Small intestine (tissue), 7 donors: Measurements from ENCODE around the gene WNT9B. TPM values are rescaled to one million over a fixed set of nuclear protein-coding genes. Genes with fewer than 3 reads are reported as not detected.
A peak's percentile ranks its signal among the peaks of the same experiment; 100 is the strongest.

ENCODE experiments used
- DNase-seq, 2 donors: peaks; one replicate each; pipeline versions ENCODE4 v3.0.0 to v3.0.0-alpha.2; 2013
- FAIRE-seq: peaks from 2 replicates; lab custom pipeline; 2012; peaks lifted over from hg19 to GRCh38; lab: Jason Lieb, UNC
- H3K27ac ChIP-seq, 3 donors: one replicate each; pipeline ENCODE4 v1.5.1; 2013; ENCODE audit warnings: low read length in 2 of 3, mild to moderate bottlenecking in 2 of 3, control low read depth in 1 of 3, inconsistent platforms in 1 of 3, low read depth in 1 of 3, moderate library complexity in 1 of 3
- H3K27me3 ChIP-seq, 3 donors: one replicate each; pipeline ENCODE4 v1.6.1; 2013; ENCODE audit warnings: low read length in 3 of 3, inconsistent platforms in 1 of 3; ENCODE audit not compliant: control insufficient read depth in 3 of 3, insufficient read depth in 3 of 3
- H3K36me3 ChIP-seq, 3 donors: one replicate each; pipeline ENCODE4 v1.6.1; 2013; ENCODE audit warnings: low read length in 3 of 3, inconsistent platforms in 1 of 3, low read depth in 1 of 3, mild to moderate bottlenecking in 1 of 3, moderate library complexity in 1 of 3; ENCODE audit not compliant: control insufficient read depth in 3 of 3, insufficient read depth in 2 of 3
- H3K4me1 ChIP-seq, 3 donors: one replicate each; pipeline ENCODE4 v1.6.1; 2013; ENCODE audit warnings: low read length in 2 of 3, inconsistent platforms in 1 of 3, low read depth in 1 of 3, mild to moderate bottlenecking in 1 of 3, moderate library complexity in 1 of 3; ENCODE audit not compliant: control insufficient read depth in 3 of 3, insufficient read depth in 2 of 3
- H3K4me3 ChIP-seq, 3 donors: one replicate each; pipeline ENCODE4 v1.5.1; 2013; ENCODE audit warnings: low read length in 3 of 3, control low read depth in 1 of 3, inconsistent platforms in 1 of 3, low read depth in 1 of 3, mild to moderate bottlenecking in 1 of 3, moderate library complexity in 1 of 3
- H3K9me3 ChIP-seq, 2 donors: one replicate each; pipeline ENCODE4 v1.6.1; 2013; ENCODE audit warnings: low read depth in 1 of 2, low read length in 1 of 2; ENCODE audit not compliant: control insufficient read depth in 2 of 2, insufficient read depth in 1 of 2
- WGBS, 3 donors: extraction: QIAGEN DNeasy Blood & Tissue Kit; methylation state at CpG; one replicate each; pipeline ENCODE4 v1.1.7; 2013; 5-methylcytosine and 5-hydroxymethylcytosine counted together
- polyA plus RNA-seq, 4 donors: library from polyadenylated mRNA; stranded (reverse) in 3 of 4; unstranded in 1 of 4; fragments of 200-250 nt in 3 of 4; fragments of 120-200 nt in 1 of 4; gene quantifications; one replicate each; pipeline versions ENCODE4 v1.2.1 to v1.2.3, GENCODE V29; 2013
- donor health status: healthy with polysubstance abuse.
- donor health status: control.
- donor health status: control.
- donor health status: Bipolar disorder and iron deficiency.
- donor health status: healthy.

Gene WNT9B
- polyA plus RNA-seq, 4 donors, result 0.01 to 0.63 (median 0.38) TPM

DNA sequence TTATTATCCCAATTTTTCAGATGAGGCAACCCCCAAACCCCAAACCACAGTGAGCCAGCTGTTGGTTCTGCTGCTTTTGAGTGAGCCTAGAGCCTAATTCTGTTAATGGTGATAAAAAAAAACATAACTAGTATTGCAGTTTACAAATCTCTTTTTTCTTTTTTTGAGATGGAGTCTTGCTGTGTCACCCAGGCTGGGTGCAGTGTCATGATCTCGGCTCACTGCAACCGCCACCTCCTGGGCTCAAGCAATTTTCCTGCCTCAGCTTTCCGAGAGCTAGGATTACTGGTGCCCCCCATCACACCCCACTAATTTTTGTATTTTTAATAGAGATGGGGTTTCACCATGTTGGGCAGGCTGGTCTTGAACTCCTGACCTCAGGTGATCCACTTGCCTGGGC lies 3.1 kb downstream of the WNT9B start:
- peaks cover 0 to 14% (median 2%) of the 10 kb centered on the region in 3 donors for H3K4me1 ChIP-seq
- peaks cover 0 to 39% (median 18%) of the 10 kb centered on the region in 3 donors for H3K27me3 ChIP-seq
- no peaks in the 10 kb centered on the region for H3K36me3 ChIP-seq
- FAIRE-seq, result no peak
- 91 to 99% (median 95%) methylated on average over 3 of the region's 3 CpGs for whole genome bisulfite sequencing, 3 donors
- no peak for DNase-seq
- no peaks in the 10 kb centered on the region for H3K9me3 ChIP-seq
- no peak overlapping the region for H3K4me3 ChIP-seq
- no peak overlapping the region for H3K27ac ChIP-seq

GRCh38 chr17:46854948-46855347 lies 3.6 kb downstream of the WNT9B start:
- H3K9me3 ChIP-seq, result no peaks in the 10 kb centered on the region
- H3K4me3 ChIP-seq, result no peak overlapping the region
- H3K4me1 ChIP-seq, result peaks cover 0 to 14% (median 2%) of the 10 kb centered on the region in 3 donors
- H3K36me3 ChIP-seq, result no peaks in the 10 kb centered on the region
- H3K27ac ChIP-seq, result no peak overlapping the region
- peaks cover 0 to 39% (median 17%) of the 10 kb centered on the region in 3 donors for H3K27me3 ChIP-seq
- 75 to 89% (median 76%) methylated on average over 4 of the region's 4 CpGs for WGBS, 3 donors
- DNase-seq, result no peak
- no peak for FAIRE-seq

GRCh38 chr17:46857600-46857999 lies 6.2 kb downstream of the WNT9B start:
- 89 to 100% (median 92%) methylated on average over 1 of the region's 1 CpG for WGBS, 3 donors
- H3K27ac ChIP-seq, result no peak overlapping the region
- peaks cover 0 to 16% (median 5%) of the 10 kb centered on the region in 3 donors for H3K27me3 ChIP-seq
- H3K36me3 ChIP-seq, result no peaks in the 10 kb centered on the region
- FAIRE-seq (no peak), DNase-seq (no peak)
- no peak overlapping the region for H3K4me3 ChIP-seq
- no peaks in the 10 kb centered on the region for H3K9me3 ChIP-seq
- no peaks in the 10 kb centered on the region for H3K4me1 ChIP-seq

DNA sequence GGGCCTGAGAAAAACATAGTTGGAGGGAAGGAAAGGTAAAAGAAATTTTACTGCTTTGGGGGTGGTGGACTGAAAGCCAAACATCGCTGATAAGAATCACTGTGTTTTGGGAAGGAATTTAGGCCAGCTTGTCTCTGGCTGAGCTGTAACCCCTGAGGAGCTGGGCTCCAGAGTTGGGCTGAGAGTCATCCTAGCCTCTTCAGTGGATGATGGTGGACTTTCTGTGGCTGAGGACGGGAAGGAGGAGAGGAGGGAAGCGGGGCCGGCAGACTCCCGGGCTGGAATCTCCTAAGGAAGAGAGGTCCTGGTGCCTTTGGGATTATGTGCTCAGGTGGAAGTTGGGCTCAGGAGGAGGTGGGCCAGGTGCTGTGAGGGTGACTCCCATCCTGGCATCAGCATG lies 8.6 kb downstream of the WNT9B start:
- H3K4me3 ChIP-seq, result no peak overlapping the region
- H3K4me1 ChIP-seq, result peaks cover 0 to 2% (median 0%) of the 10 kb centered on the region in 3 donors
- no peaks in the 10 kb centered on the region for H3K36me3 ChIP-seq
- H3K9me3 ChIP-seq, result no peaks in the 10 kb centered on the region
- FAIRE-seq, result no peak
- WGBS, 3 donors, result 76 to 91% (median 91%) methylated on average over 5 of the region's 5 CpGs
- no peak overlapping the region for H3K27ac ChIP-seq
- H3K27me3 ChIP-seq, result peaks cover 0 to 3% (median 3%) of the 10 kb centered on the region in 3 donors
- DNase-seq, result no peak

- Histone ChIP-seq H3K4me1 (peaks cover 0 to 2% (median 0%) of the 10 kb centered on the region in 3 donors), H3K4me3 (no peak overlapping the region), H3K27ac (no peak overlapping the region), H3K9me3 (no peaks in the 10 kb centered on the region), H3K36me3 (no peaks in the 10 kb centered on the region), H3K27me3 (peaks cover 0 to 3% (median 0%) of the 10 kb centered on the region in 3 donors)
- WGBS, 3 donors, result 21 to 45% (median 33%) methylated on average over 12 to 13 of the region's 13 CpGs
- DNase-seq, result peak; percentile 25 to 32
- FAIRE-seq, result no peak
Measured at GRCh38 chr17:46862949-46863348, 11.6 kb downstream of the WNT9B start.

GRCh38 chr17:46863383-46864121 lies 12.2 kb downstream of the WNT9B start:
- WGBS, 3 donors, result 79 to 82% (median 80%) methylated on average over 8 of the region's 8 CpGs
- H3K4me3 ChIP-seq, result no peak overlapping the region
- no peak overlapping the region for H3K27ac ChIP-seq
- H3K4me1 ChIP-seq, result peaks cover 0 to 2% (median 0%) of the 10 kb centered on the region in 3 donors
- H3K27me3 ChIP-seq, result peaks cover 0 to 3% (median 0%) of the 10 kb centered on the region in 3 donors
- no peaks in the 10 kb centered on the region for H3K36me3 ChIP-seq
- H3K9me3 ChIP-seq, result no peaks in the 10 kb centered on the region
- DNase-seq (no peak), FAIRE-seq (no peak)

GRCh38 chr17:46865100-46865499 lies 13.7 kb downstream of the WNT9B start:
- Histone ChIP-seq H3K4me3 (no peak overlapping the region), H3K36me3 (no peaks in the 10 kb centered on the region), H3K27ac (no peak overlapping the region), H3K4me1 (peaks cover 0 to 7% (median 2%) of the 10 kb centered on the region in 3 donors), H3K9me3 (no peaks in the 10 kb centered on the region), H3K27me3 (peaks cover 0 to 3% (median 0%) of the 10 kb centered on the region in 3 donors)
- FAIRE-seq (no peak), DNase-seq (no peak)
- 37 to 84% (median 54%) methylated on average over 8 of the region's 8 CpGs for WGBS, 3 donors

DNA sequence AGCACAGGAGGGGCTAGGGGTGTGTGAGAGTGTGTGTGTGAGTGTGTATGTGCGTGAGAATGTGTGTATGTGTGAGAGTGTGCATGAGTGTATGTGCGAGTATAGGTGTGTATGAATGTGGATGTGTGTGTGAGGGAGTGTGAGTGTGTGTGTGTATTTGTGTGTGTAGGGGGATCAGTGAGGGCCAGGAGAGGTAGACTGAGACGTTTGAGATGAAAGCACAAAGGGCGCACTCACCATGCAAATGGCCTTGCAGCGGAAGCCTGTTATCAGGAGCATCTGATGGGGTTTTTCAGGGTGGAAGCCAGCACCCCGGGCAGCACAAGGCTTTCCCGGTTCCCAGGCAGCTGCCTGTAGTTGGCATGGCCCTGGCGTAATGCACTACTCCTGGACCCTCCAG lies 14.9 kb downstream of the WNT9B start:
- H3K27me3 ChIP-seq, result peaks cover 0 to 3% (median 0%) of the 10 kb centered on the region in 3 donors
- FAIRE-seq, result no peak

More for the DNA sequence above, 14.9 kb downstream of the WNT9B start:
- no peak for DNase-seq
- no peaks in the 10 kb centered on the region for H3K9me3 ChIP-seq
- WGBS, 3 donors, result 42 to 74% (median 53%) methylated on average over 7 to 8 of the region's 8 CpGs
- H3K4me3 ChIP-seq, result no peak overlapping the region
- peaks cover 0 to 17% (median 3%) of the 10 kb centered on the region in 3 donors for H3K4me1 ChIP-seq
- H3K27ac ChIP-seq, result no peak overlapping the region
- no peaks in the 10 kb centered on the region for H3K36me3 ChIP-seq
